HUES6 (cell line): Measurements from ENCODE around the gene PUM2.
"Not testable (repeated sequence)": the region's sequence is repeated elsewhere in the genome, so short reads cannot be mapped to it uniquely, and the experiment has no call there.

Source experiments
- H3K27ac ChIP-seq: 2 replicates; pipeline ENCODE4 v1.7.0; 2013; ENCODE audit warnings: low read depth, mild to moderate bottlenecking, low read length, inconsistent platforms
- H3K27me3 ChIP-seq: 2 replicates; pipeline ENCODE4 v1.6.1; 2013; ENCODE audit warnings: low read length; ENCODE audit not compliant: control insufficient read depth, insufficient read depth
- H3K36me3 ChIP-seq: 2 replicates; pipeline ENCODE4 v1.6.1; 2013; ENCODE audit warnings: low read length; ENCODE audit not compliant: control insufficient read depth, insufficient read depth
- H3K4me1 ChIP-seq: 2 replicates; pipeline ENCODE4 v1.6.1; 2013; ENCODE audit warnings: low read length; ENCODE audit not compliant: control insufficient read depth, insufficient read depth
- H3K4me3 ChIP-seq: 2 replicates; pipeline ENCODE4 v1.5.1; 2013; ENCODE audit warnings: low read depth, low read length
- H3K9ac ChIP-seq: one replicate; pipeline ENCODE4 v1.6.1; 2013; ENCODE audit warnings: mild to moderate bottlenecking, low read length
- H3K9me3 ChIP-seq: 2 replicates; pipeline ENCODE4 v1.6.1; 2013; ENCODE audit warnings: low read depth, low read length; ENCODE audit not compliant: control insufficient read depth, insufficient read depth

Gene PUM2

GRCh38 chr2:20288642-20289340, 61.9 kb downstream of the PUM2 start:
- H3K9me3 ChIP-seq = no peaks in the 10 kb centered on the region
- H3K27me3 ChIP-seq = no peaks in the 10 kb centered on the region
- H3K4me3 ChIP-seq = no peak overlapping the region
- peaks cover 83% of the 10 kb centered on the region for H3K36me3 ChIP-seq
- peaks cover 3% of the 10 kb centered on the region for H3K4me1 ChIP-seq
- H3K9ac ChIP-seq = no peak overlapping the region
- H3K27ac ChIP-seq = no peak overlapping the region

GRCh38 chr2:20282916-20283592, 67.6 kb downstream of the PUM2 start:
- Histone ChIP-seq H3K36me3 (peaks cover 92% of the 10 kb centered on the region), H3K9ac (no peak overlapping the region), H3K27ac (no peak overlapping the region), H3K4me3 (no peak overlapping the region), H3K27me3 (no peaks in the 10 kb centered on the region), H3K4me1 (no peaks in the 10 kb centered on the region), H3K9me3 (no peaks in the 10 kb centered on the region)

GRCh38 chr2:20281876-20282275, 68.8 kb downstream of the PUM2 start:
- no peaks in the 10 kb centered on the region for H3K27me3 ChIP-seq
- peaks cover 91% of the 10 kb centered on the region for H3K36me3 ChIP-seq
- H3K9ac ChIP-seq = no peak overlapping the region
- H3K4me1 ChIP-seq = no peaks in the 10 kb centered on the region
- no peak overlapping the region for H3K27ac ChIP-seq
- H3K4me3 ChIP-seq = no peak overlapping the region
- H3K9me3 ChIP-seq = no peaks in the 10 kb centered on the region

- peaks cover 44% of the 10 kb centered on the region for H3K36me3 ChIP-seq
- H3K4me3 ChIP-seq = no peak overlapping the region
- no peaks in the 10 kb centered on the region for H3K27me3 ChIP-seq
- H3K9ac ChIP-seq = no peak overlapping the region
- no peak overlapping the region for H3K27ac ChIP-seq
- no peaks in the 10 kb centered on the region for H3K4me1 ChIP-seq
- no peaks in the 10 kb centered on the region for H3K9me3 ChIP-seq
Measured at GRCh38 chr2:20273042-20273441, 77.6 kb downstream of the PUM2 start.

GRCh38 chr2:20268317-20268716, 82.3 kb downstream of the PUM2 start:
- not testable (repeated sequence) for H3K4me1 ChIP-seq, H3K27ac ChIP-seq, H3K9ac ChIP-seq, H3K4me3 ChIP-seq, H3K27me3 ChIP-seq, H3K9me3 ChIP-seq
- peaks cover 35% of the 10 kb centered on the region for H3K36me3 ChIP-seq

- Histone ChIP-seq H3K9me3 (no peaks in the 10 kb centered on the region), H3K9ac (no peak overlapping the region), H3K27me3 (no peaks in the 10 kb centered on the region), H3K4me3 (no peak overlapping the region), H3K4me1 (no peaks in the 10 kb centered on the region), H3K36me3 (peaks cover 39% of the 10 kb centered on the region), H3K27ac (no peak overlapping the region)
Measured at GRCh38 chr2:20267529-20267928, 83.1 kb downstream of the PUM2 start.

GRCh38 chr2:20264629-20265028, 86.0 kb downstream of the PUM2 start:
- Histone ChIP-seq H3K4me3 (no peak overlapping the region), H3K4me1 (no peaks in the 10 kb centered on the region), H3K27me3 (no peaks in the 10 kb centered on the region), H3K27ac (no peak overlapping the region), H3K9me3 (no peaks in the 10 kb centered on the region), H3K9ac (no peak overlapping the region), H3K36me3 (peaks cover 55% of the 10 kb centered on the region)

- H3K27ac ChIP-seq = no peak overlapping the region
- no peaks in the 10 kb centered on the region for H3K4me1 ChIP-seq
- H3K9me3 ChIP-seq = no peaks in the 10 kb centered on the region
- no peak overlapping the region for H3K4me3 ChIP-seq
- H3K27me3 ChIP-seq = no peaks in the 10 kb centered on the region
- no peak overlapping the region for H3K9ac ChIP-seq
- peaks cover 87% of the 10 kb centered on the region for H3K36me3 ChIP-seq
Measured at GRCh38 chr2:20257411-20257810, 93.2 kb downstream of the PUM2 start.

- Histone ChIP-seq H3K9me3 (no peaks in the 10 kb centered on the region), H3K36me3 (peaks cover 85% of the 10 kb centered on the region)
Measured at GRCh38 chr2:20254731-20255130, 95.9 kb downstream of the PUM2 start.

GRCh38 chr2:20250436-20250835, 100.2 kb downstream of the PUM2 start:
- no peaks in the 10 kb centered on the region for H3K27me3 ChIP-seq
- H3K9me3 ChIP-seq = no peaks in the 10 kb centered on the region
- H3K4me3 ChIP-seq = no peak overlapping the region
- H3K9ac ChIP-seq = no peak overlapping the region
- H3K27ac ChIP-seq = no peak overlapping the region
- no peaks in the 10 kb centered on the region for H3K4me1 ChIP-seq
- peaks cover 80% of the 10 kb centered on the region for H3K36me3 ChIP-seq

More at GRCh38 chr2:20254731-20255130, 95.9 kb downstream of the PUM2 start:
- no peak overlapping the region for H3K9ac ChIP-seq
- H3K27ac ChIP-seq = no peak overlapping the region
- H3K4me3 ChIP-seq = no peak overlapping the region
- H3K4me1 ChIP-seq = no peaks in the 10 kb centered on the region
- no peaks in the 10 kb centered on the region for H3K27me3 ChIP-seq

GRCh38 chr2:20249170-20249569, 101.5 kb downstream of the PUM2 start:
- Histone ChIP-seq H3K9ac (no peak overlapping the region), H3K4me3 (no peak overlapping the region), H3K27me3 (no peaks in the 10 kb centered on the region), H3K4me1 (no peaks in the 10 kb centered on the region), H3K9me3 (no peaks in the 10 kb centered on the region), H3K36me3 (peaks cover 68% of the 10 kb centered on the region), H3K27ac (no peak overlapping the region)
